Hematopoietic multipotent progenitor cell treated with erythropoietin and hydrocortisone succinate and interleukin-3 and kit ligand, for 4 days (in vitro differentiated cells): Measurements from ENCODE around the gene PTBP3.
"Not testable (repeated sequence)": the region's sequence is repeated elsewhere in the genome, so short reads cannot be mapped to it uniquely, and the experiment has no call there.

Experiments
- DNase-seq: peaks from one replicate; pipeline ENCODE4 v3.0.0-alpha.2; 2015

The PTBP3 gene

GRCh38 chr9:112322701-112323377 is 10.6 kb downstream of the PTBP3 start:
- DNase-seq: no peak

GRCh38 chr9:112316258-112316943 is 17.0 kb downstream of the PTBP3 start:
- peak; percentile 50 for DNase-seq

- DNase-seq: peak; percentile 61
Measured at GRCh38 chr9:112315331-112316257, 17.8 kb downstream of the PTBP3 start.

- no peak for DNase-seq
Measured at GRCh38 chr9:112312139-112312538, 21.3 kb downstream of the PTBP3 start.

- DNase-seq: no peak
Measured at GRCh38 chr9:112311497-112311896, 21.9 kb downstream of the PTBP3 start.

GRCh38 chr9:112310826-112311225 is 22.6 kb downstream of the PTBP3 start:
- DNase-seq: no peak

- no peak for DNase-seq
Measured at GRCh38 chr9:112308588-112308987, 24.8 kb downstream of the PTBP3 start.

- DNase-seq: no peak
Measured at GRCh38 chr9:112301420-112301819, 32.0 kb downstream of the PTBP3 start.

- no peak for DNase-seq
Measured at GRCh38 chr9:112299514-112299913, 33.9 kb downstream of the PTBP3 start.

- no peak for DNase-seq
Measured at GRCh38 chr9:112296929-112297328, 36.5 kb downstream of the PTBP3 start.

- DNase-seq: no peak
Measured at GRCh38 chr9:112295174-112295573, 38.2 kb downstream of the PTBP3 start.

GRCh38 chr9:112288029-112288428 is 45.4 kb downstream of the PTBP3 start:
- no peak for DNase-seq

- no peak for DNase-seq
Measured at GRCh38 chr9:112286926-112287325, 46.5 kb downstream of the PTBP3 start.

- peak; percentile 17 for DNase-seq
Measured at GRCh38 chr9:112285056-112285455, 48.4 kb downstream of the PTBP3 start.

- no peak for DNase-seq
Measured at GRCh38 chr9:112283582-112284253, 49.7 kb downstream of the PTBP3 start.

GRCh38 chr9:112282841-112283240 is 50.6 kb downstream of the PTBP3 start:
- DNase-seq: not testable (repeated sequence)

- DNase-seq: no peak
Measured at GRCh38 chr9:112280904-112281303, 52.5 kb downstream of the PTBP3 start.

- DNase-seq: no peak
Measured at GRCh38 chr9:112279501-112279900, 53.9 kb downstream of the PTBP3 start.

GRCh38 chr9:112278152-112278551 is 55.3 kb downstream of the PTBP3 start:
- DNase-seq: no peak

GRCh38 chr9:112274600-112274999 is 58.8 kb downstream of the PTBP3 start:
- no peak for DNase-seq

GRCh38 chr9:112273876-112274275 is 59.5 kb downstream of the PTBP3 start:
- DNase-seq: no peak

GRCh38 chr9:112271466-112272098 is 61.8 kb downstream of the PTBP3 start:
- no peak for DNase-seq
